GM18909 (cell line): ENCODE results near the gene SORL1-AS1.

Source experiments
- ATAC-seq: cut with Tn5 transposase; IDR thresholded peaks from one replicate; pipeline ENCODE4 v1.9.1; 2021; ENCODE audit warnings: mild to moderate bottlenecking; ENCODE audit not compliant: unreplicated experiment, poor library complexity

SORL1-AS1 gene

GRCh38 chr11:121452609-121453150, at the start of gene SORL1-AS1:
TSS of gene SORL1-AS1 (minus strand) at chr11:121452967.
- peak; percentile 21 for ATAC-seq

GRCh38 chr11:121500717-121501116, 48.0 kb upstream of the SORL1-AS1 start:
- ATAC-seq = no peak

- no peak for ATAC-seq
Measured at GRCh38 chr11:121500275-121500674, 47.5 kb upstream of the SORL1-AS1 start.

GRCh38 chr11:121499405-121499804, 46.6 kb upstream of the SORL1-AS1 start:
- no peak for ATAC-seq

GRCh38 chr11:121497176-121497998, 44.6 kb upstream of the SORL1-AS1 start:
- ATAC-seq = no peak

- ATAC-seq = peak; percentile 82
Measured at GRCh38 chr11:121494355-121495099, 41.8 kb upstream of the SORL1-AS1 start.

GRCh38 chr11:121489823-121490222, 37.1 kb upstream of the SORL1-AS1 start:
- no peak for ATAC-seq

- no peak for ATAC-seq
Measured at GRCh38 chr11:121488641-121489040, 35.9 kb upstream of the SORL1-AS1 start.

- ATAC-seq = no peak
Measured at GRCh38 chr11:121488170-121488569, 35.4 kb upstream of the SORL1-AS1 start.

- ATAC-seq = no peak
Measured at GRCh38 chr11:121487191-121487590, 34.4 kb upstream of the SORL1-AS1 start.

GRCh38 chr11:121486054-121486453, 33.3 kb upstream of the SORL1-AS1 start:
- no peak for ATAC-seq

- ATAC-seq = no peak
Measured at GRCh38 chr11:121485216-121485615, 32.4 kb upstream of the SORL1-AS1 start.

GRCh38 chr11:121483805-121484480, 31.2 kb upstream of the SORL1-AS1 start:
- no peak for ATAC-seq

- ATAC-seq = peak; percentile 88
Measured at GRCh38 chr11:121482231-121483129, 29.7 kb upstream of the SORL1-AS1 start.

GRCh38 chr11:121481484-121482230, 28.9 kb upstream of the SORL1-AS1 start:
- ATAC-seq = peak; percentile 65

- ATAC-seq = no peak
Measured at GRCh38 chr11:121479698-121480238, 27.0 kb upstream of the SORL1-AS1 start.

- ATAC-seq = no peak
Measured at GRCh38 chr11:121478895-121479697, 26.3 kb upstream of the SORL1-AS1 start.
